GM19240 (cell line): Measurements from ENCODE around the gene SYT7.
A peak's percentile ranks its signal among the peaks of the same experiment; 100 is the strongest.

Source experiments
- DNase-seq: peaks from one replicate; pipeline ENCODE4 v3.0.0; 2011; ENCODE audit warnings: low spot score; ENCODE audit not compliant: insufficient read length

SYT7 gene

DNA sequence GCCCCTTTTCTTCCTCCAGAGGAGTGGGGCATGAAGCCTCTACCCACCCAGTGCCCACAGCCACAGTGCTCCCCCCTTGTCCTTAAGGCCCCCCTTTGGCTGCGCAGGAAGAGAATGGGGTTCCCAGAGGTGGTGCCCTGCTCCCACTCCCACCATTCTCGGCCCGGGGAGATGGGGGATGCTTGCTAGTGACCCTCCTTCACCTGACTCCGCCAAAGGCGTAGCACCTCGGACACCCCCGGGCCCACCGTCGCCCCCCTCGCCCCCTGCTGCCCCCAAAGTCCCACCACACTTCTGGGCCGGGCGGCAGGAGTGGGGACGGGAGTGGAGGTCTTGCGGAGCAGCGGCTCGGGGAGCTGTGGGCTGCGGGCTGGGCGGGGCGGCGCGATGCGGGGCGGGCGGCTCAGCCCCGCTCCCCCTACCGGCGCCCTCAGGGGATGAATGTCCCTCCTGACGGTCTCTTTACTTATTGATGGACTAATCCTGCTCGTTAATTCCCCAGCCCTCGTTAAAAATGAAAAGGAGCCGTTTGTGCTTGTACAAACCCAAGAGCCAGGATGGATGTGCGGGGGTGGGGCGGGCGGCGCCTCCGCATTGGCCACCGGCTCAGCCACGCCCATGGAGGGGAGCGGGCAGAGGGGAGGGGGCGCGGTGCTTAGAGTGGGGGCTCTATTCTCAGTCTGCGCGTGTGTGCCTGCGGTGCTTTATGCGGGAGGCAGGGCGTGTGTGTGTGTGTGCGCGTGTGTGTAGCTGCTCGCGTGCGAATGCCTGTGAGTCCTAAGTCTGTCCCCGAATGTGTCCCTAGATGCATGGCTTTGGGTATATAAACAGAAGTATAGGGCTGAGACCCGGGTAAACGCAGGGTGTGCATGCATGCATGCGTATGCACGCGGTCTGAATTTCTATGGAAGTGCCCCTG, 25.6 kb downstream of the SYT7 start:
- DNase-seq: no peak

DNA sequence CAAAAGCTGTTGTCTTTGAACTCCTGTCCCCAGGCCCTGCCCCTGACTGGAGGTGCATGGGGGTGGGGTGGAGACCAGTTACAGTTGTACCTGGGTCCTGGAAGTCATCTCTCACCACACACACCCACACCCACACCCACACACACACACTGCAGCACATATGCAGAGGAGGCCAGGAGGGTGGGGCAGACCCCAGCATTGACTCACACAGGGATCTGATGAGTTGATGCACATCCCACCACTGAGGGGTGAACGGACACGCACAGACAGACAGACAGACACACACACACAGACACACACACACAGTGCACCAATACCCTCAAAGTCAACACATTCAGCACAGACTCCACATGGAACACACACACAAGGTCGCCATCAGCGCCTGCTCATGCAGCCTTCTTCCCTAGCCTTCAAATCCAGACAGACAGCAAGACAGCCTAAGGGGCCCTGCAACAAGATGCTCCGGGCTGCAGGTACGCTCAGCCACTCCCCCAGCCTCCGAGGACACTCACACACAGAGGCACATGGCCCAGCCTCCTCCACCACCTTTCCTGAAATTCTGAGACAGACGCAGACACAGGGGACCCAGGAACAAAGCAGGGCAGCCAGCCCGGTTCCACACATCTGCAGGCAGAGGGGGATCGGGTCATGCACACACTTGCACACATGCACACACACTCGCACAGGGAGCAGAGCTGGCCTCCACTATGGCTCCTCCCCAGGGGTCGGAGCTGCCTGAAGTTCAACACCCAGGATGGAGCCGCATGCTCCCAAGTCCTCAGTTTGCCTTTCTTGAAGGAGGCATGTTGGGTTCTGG, 26.5 kb downstream of the SYT7 start:
- no peak for DNase-seq

DNA sequence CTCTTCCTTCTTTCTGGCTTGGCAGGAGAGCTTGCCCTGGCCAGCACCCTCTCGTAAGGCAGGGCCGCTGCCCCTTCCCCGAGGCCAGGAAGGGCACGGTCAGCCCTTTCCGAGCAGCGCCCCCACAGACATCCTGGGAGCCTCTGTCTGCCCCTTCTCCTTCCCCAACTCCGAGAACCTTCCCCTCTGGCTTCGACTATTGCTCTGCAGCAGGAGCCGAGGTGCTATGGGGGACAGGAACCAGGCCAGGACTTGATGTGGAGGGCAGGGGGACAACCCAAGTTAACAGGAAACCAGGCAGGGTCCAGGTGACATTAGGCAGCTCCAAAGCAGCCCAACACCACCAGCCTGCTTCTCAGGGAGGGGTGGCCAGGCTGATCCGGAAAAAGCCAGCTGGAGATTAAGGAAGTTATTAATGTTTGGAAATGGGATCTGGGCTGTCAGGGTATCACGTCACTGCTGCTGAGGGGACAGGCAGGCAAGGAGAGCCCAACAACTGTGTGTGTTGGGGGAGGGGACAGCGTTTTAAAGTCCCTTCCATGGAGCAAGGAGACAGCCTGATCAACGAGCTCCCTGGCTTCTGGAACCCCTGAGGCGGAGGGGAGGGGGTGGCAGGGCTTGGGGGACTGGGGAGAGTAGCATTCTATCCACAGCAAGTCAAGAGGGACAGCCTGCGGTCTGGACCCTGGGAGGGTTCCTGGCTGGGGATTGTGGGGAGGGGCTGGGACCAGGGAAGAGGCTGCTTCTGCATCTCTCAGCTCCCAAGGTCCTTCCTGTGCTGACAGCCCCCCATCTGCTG, 27.3 kb downstream of the SYT7 start:
- DNase-seq: no peak

DNA sequence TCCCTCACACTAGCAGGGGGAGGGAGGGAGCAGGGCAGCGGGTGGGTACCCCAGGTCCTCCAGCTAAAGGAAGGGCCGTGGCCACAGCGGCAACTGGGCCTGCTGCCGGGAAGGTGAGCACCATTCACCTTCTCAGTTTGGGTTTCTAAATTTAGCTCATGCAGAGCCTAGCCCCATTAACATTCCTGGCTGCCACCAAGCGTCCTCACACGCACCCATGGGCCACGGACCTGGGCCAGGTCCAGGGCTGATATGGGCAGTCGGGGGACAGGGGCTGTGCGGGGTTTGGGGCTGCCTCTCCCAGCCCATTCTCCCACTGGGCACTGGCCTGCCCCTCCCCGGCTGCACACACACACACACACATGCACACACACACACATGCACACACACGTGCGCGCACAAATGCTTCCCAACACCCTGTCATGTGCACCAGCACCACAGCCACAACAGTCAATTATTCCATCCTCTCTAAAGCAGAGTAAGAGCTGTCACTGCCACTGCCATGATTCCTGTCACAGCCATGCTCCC, 28.7 kb downstream of the SYT7 start:
- DNase-seq: no peak

DNA sequence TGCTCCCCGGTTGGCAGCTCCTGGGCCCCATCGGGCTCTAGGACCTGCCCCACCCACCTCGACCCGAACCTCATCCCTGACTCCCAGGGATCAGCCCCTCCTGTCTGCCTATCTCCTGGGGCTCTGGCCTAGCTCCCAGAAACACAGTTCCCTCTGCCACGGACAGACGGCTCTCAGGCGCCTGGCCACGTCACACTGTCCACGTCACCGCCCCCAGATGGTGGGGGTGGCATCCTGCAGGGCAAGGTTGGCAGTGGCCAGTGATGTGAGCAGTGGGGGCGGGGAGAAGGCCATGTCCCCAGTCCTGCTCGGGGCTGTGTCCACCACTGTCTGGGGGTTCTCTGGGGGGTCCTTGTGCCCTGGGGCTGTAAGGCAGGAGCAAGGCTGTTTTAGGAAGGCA, 29.2 kb downstream of the SYT7 start:
- DNase-seq: no peak

DNA sequence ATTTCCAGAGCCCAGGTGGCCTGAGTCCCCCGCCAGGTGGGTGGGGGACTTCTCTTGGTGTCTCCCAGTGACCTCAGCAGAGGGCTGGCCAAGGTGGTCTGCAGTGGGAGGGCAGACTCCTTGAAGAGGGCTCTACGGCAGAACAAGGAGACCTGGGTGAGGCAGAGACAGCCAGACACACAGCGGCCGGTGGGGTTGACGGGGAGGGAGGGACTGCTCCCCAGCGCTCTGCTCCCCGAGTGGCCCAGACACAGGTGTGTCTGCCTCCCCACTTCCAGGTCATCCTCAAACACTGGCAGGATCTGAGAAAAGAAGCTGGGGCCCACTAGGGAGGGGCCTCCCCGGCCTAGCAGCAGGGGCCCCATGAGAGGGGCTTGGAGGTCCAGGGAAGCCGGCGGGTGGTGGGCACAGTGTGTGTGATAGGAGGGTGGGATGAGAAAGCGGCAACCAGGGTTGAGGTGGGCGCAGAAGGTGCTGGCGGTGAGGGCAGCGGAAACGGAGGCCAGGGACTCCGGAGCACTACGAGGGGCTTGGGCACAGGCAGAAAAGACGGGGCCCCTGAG, 30.1 kb downstream of the SYT7 start:
- no peak for DNase-seq

DNA sequence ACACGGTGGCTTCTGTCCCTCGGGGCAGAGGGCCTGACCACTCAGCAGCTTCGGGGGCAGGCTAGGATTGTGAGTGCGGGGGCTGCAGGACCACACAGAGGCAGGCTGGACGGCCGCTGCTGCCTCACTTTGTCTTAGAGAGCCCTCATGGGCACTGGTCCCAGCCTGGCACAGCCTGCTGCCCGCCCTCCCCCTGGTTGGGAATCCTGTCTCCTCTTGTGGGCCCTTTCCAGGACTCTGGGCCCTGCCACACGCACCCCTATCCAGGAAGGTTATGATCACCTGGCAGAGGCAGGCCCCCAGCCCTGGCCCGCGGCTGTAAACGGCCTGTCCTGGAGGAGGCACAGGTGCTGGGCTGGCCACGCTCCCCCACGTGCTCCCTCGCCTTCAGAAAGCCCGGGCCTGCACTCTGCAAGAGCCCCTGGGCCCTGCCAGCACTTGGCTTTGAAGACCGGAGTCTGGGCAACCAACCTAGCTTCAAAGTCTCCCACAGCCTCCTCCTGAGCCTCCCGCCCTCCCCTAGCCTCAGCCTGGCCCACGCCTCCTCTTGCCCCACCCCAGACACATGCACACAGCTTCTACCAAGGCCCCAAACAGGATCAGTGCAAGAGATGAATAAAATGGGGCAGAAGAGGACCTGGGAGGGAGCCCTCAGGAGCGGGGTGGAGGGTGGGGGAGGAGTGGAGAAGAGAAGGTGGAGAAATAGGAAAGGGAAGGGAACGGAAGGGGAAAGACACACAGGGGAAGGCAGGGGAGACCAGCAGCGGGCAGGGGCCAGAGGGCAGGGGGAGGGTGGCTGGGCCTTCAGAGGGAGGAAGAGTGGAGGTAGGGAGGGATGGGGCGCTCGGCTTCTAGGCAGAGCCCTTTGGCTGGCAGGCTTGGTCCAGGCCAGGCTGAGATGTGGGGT, 31.0 kb downstream of the SYT7 start:
- DNase-seq: no peak

DNA sequence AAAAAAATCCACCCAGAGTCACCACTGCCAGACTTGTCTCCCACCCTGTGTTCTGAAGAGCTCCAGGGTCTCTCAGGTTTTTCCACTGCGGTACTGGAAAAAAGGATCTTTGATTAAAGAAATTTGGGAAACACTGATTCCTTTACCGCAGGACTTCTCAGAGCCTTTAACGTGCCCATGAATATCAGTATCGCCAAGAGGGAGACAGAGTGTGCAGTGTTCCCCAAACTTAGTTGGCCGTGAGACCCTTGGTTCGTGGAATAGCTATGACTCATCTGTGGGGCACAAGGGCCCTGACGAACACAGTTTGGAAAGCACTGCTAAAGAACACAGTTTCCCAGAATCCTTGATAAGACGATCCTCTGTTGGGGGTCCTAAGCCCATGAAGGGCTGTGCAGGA, 31.7 kb downstream of the SYT7 start:
- DNase-seq: no peak

DNA sequence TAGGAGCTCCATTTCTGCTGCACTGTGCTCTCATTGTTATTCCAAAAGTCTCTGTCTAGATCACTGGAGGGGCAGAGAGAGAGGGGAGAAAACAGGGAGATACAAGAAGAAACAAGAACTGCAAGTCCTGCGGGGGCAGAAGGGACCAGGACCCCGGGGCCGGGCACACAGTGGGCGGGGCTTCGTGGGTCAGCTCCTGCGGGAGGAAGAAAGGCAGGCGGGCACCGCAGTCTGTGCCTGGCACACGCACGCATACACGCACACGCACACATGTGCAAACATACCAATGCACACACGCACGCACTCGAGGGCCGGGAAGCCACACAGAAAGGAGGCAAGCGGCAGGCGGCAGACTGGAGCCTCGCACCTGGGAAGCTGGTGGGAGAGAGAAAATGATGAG, 33.6 kb downstream of the SYT7 start:
- DNase-seq: no peak

DNA sequence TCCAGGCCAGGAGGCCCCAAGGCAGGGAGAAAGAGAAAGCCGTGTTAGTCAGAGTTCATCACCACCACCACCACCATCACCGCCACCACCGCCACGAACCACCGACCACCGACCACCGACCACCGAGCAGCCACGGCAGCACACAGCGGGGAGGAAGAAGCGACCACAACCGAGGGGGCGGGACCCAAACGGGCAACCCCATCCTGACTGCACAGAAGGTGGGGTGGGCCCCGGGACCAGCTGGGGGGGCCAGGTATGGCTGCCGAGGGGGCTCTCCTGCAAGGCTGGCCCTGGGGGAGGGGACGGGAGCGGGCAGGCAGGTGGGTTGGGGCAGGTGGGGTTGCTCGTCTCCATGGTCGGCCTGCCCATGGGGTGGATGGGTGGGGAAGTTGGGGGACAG, 34.2 kb downstream of the SYT7 start:
- no peak for DNase-seq

DNA sequence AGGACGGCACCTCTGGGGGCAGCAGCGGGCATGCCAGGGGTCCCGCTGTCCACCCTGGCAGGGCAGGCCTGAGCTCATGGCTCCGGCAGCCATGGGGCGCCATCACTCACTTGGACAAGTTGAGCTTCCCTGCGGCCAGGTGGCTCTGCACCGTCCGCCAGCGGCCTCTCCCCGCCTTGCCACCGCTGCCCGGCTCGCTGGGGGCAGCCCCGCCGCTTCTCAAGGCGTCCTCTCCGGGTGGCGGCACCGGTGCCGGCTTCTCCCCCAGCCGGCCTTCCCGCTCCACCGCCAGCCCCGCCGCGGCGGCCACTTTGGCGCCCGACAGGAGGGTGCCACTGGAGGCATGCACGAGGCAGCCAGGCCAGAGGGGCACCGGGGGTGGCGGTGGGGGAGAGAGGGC, 35.0 kb downstream of the SYT7 start:
- no peak for DNase-seq

DNA sequence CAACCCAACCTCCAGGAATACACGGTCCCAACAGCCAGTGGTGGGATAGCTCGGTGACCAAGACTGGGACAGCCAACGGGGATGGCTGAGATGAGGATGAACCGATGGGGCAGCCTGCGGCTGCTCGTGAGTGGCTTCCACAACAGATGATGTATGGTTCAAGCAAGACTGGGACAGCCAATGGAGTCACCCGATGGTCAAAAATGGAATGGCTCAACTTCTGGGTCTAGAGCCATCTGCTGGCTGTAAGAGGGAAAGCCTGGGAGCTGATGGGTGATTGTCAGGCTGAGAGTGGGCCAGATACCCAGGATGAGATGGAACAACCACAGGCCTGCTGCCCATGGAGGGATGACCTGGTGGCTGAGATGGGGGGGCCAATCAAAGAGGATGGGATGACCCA, 35.5 kb downstream of the SYT7 start:
- peak; percentile 47 for DNase-seq

DNA sequence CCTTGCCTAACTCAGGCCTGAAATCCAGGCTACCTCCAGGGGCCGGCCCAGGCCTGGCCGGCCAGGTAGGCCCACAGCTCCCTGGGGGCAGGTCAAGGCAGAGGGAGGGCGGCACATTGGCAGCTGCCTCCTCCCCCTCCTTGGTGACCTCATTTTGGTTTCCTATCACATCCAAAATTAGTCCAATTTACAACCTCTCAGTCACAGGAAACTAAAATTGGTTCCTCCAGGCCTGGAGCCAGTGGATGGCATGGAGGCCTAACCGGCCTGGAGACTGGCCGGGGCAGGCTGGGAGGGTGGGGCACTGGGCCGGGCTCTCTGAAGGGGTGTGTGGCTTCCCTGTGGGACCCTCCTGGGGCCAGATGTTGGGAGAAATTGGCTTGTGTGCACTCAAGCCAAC, 36.4 kb downstream of the SYT7 start:
- no peak for DNase-seq

DNA sequence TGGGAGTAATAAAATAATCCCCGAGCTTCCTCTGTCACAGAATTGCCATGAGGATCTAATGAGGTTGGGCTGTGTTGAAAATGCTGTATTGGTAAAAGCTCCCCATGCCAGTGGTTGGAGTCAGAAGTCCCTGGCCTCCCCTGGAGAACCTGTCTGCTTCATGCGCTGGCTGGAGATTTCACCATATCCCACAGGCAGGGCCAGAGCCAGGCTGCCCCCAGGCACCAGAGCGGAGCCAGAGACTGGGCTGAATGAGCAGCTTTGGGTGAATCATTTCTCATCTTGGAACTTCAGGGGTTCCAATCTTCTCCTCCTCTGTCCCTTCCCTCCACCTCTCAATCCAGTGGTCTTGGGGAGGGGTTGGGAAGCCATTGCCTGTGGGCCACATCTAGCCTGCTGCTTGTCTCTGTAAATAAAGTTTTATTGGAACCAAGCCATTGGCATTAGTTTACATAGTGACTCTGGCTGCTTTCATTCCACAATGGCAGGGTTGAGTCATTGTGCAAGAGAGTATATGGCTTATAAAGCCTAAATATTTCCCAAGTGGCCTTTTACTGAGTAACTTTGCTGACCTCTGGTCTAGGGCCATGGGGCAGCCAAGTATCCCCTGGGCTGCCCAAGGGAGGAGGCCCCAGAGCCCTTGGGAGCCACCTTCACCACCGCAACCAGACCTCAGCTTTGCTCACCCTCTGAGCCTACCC, 37.1 kb downstream of the SYT7 start:
- no peak for DNase-seq

DNA sequence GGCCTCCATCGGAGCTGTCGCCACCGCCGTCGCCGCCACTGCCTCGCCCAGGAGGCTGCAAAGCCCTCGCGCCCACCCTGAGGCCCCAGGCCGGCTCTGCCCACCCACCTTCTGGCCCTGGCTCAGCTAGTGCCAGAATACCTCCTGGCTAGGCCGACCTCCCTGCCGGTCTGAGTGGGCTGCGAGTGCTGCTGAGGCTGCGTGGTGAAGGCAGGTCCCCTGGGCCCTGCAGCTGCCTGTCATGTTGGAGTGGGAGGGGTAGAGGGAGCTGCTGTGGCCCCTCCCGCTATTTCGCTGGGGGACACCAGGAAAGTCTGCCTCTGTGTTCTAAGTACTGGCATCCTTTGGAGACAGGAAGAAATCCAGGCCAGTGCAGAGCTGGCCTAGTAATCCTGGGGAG, 38.2 kb downstream of the SYT7 start:
- DNase-seq: no peak

DNA sequence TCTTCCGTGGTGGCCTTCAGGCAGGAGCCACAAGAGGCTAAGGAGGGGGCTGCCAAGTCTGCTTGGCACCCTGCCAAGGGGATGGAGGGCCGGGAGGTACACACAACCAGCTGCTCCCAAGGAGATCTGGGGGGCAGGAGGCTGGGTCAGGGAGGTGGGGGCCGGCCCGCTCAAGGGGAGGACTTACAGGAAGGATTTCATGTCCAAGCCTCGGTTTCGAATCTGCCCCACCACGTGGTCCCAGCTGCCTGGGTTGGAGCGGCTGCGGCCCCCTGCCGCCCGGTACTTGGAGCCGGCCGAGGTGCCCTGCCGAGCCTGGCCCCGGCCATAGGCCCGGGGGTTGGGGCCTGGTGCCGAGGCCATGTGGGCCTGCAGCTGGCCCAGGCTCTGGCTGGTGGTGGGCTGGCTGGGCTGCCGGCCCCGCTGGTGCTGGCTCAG, 38.8 kb downstream of the SYT7 start:
- no peak for DNase-seq

DNA sequence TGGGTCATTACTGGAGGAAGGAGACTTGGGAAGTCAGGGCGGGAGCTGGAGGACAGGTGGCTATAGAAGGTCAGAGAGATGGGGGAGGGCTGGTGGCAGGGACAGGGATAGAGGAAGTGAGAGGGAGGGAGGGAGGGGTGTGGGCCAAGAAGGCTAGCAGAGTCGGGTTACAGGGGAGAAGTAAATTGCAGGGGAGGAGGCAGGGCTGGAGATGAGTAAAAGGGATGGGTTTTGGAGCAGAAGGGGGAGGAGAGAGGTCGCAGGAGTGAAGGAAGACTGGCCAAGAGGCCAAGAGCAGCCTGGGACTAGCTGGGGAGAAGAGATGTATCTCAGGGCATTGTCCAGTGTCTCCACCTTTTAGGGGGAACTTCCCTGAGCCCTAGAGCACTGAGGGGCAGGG, 39.3 kb downstream of the SYT7 start:
- DNase-seq: peak; percentile 33

DNA sequence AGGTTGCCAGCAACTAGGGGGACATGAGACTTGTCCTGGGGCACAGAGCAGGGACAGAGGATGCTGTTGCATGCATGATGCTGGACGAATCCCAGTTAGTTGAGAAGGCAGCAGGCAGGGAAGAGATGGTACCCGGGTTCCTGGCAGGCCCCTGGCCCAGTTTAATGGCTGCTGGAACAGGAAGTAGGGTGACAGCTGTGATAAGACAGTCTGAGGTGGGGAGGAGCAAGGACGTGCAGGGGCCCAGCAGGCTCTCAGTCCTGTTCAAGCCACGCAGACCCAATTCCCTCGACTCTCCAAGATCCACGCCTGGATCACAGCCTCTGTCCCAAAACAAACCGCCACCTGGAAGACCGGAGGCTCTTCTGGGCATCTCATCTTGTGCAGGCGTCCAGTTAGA, 40.3 kb downstream of the SYT7 start:
- no peak for DNase-seq

DNA sequence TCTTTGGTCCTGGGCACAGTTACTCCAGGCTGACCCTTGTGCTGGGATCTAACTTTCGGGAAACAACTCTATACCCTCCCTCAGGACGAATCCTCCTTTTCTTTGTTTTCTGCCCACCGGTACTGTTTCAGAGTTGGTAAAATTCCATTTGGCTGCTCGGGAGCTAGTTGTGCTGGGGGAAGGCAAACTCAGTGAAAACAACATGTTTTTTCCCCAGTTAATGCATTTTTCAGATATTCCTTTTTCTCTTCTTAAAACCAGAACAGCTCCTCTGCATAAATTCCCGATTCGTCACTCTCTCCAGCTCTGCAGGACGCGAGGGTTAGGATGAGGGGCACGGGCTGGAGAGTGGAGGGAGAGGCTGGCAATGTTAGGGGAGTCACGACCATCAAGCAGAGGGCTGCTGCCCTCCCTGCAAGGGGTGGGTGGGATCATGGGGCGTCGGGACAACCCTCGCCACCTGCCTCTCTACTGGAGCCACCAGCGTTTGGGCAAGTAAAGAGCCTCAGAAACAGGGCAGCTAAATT, 41.0 kb downstream of the SYT7 start:
- no peak for DNase-seq
